GM12878 (cell line): Measurements from ENCODE around the gene FANCI. TPM values are rescaled to one million over a fixed set of nuclear protein-coding genes. Genes with fewer than 3 reads are reported as not detected.

ENCODE experiments used
- ATAC-seq: fragments of 200-7000 bp; cut with Tn5 transposase; 3 replicates; pipeline ENCODE4 v1.9.1; 2020; ENCODE audit warnings: mild to moderate bottlenecking, moderate library complexity
- BruUV-seq: library from RNA; stranded (reverse); fragments of 400-500 nt; replicated peaks from 2 replicates; lab custom pipeline; 2021; lab: Mats Ljungman, UMichigan
- CTCF ChIA-PET: fragments of 300-600 bp; sonication (Branson Sonifier 250); formaldehyde crosslinking; extraction: SDS; loops from one replicate; lab custom pipeline; 2021; ENCODE audit warnings: inconsistent platforms; lab: Yijun Ruan, JAX
- POLR2A ChIA-PET: fragments of 350-600 bp; formaldehyde crosslinking; extraction: SDS; loops from one replicate; lab custom pipeline; 2021; ENCODE audit warnings: inconsistent platforms; lab: Charles Lee
- RAD21 ChIA-PET: fragments of 300-600 bp; sonication (Branson Sonifier 250); formaldehyde crosslinking; loops from one replicate; lab custom pipeline; 2023; ENCODE audit warnings: antibody characterized with exemption; ENCODE audit not compliant: unreplicated experiment; lab: Charles Lee
- SMC1A ChIA-PET: fragments of 300-600 bp; sonication (Branson Sonifier 250); formaldehyde crosslinking; loops from one replicate; lab custom pipeline; 2023; ENCODE audit not compliant: unreplicated experiment, uncharacterized antibody; lab: Charles Lee
- DNase-seq: peaks from one replicate; pipeline ENCODE4 v3.0.0-alpha.2; 2011; ENCODE audit warnings: low read depth, low spot score
- FAIRE-seq: peaks from 3 replicates; lab custom pipeline; 2011; peaks lifted over from hg19 to GRCh38; lab: Jason Lieb, UNC
- H2AFZ ChIP-seq: 2 replicates; pipeline ENCODE4 v1.6.0; 2011; ENCODE audit warnings: low read depth, low read length, control low read depth; ENCODE audit not compliant: control insufficient read depth
- H3K27ac ChIP-seq: 2 replicates; pipeline ENCODE4 v1.5.1; 2011; ENCODE audit warnings: control low read depth; ENCODE audit not compliant: control insufficient read depth, insufficient read depth
- H3K27me3 ChIP-seq, 2 experiments: replicated peaks in 1 of 2; 2 replicates each; pipeline versions ENCODE4 v1.6.0 to v1.6.1; 2011; ENCODE audit warnings: low read length in 1 of 2; ENCODE audit not compliant: control insufficient read depth in 2 of 2, insufficient read depth in 2 of 2
- H3K36me3 ChIP-seq, 2 experiments: 2 replicates each; pipeline ENCODE4 v1.5.1; 2011; ENCODE audit warnings: low read length in 1 of 2; ENCODE audit not compliant: control insufficient read depth in 2 of 2, insufficient read depth in 2 of 2
- H3K4me1 ChIP-seq: 2 replicates; pipeline ENCODE4 v1.6.1; 2011; ENCODE audit warnings: mild to moderate bottlenecking, low read length, moderate library complexity, mixed read lengths; ENCODE audit not compliant: control insufficient read depth, insufficient read depth
- H3K4me2 ChIP-seq: 2 replicates; pipeline ENCODE4 v1.6.0; 2011; ENCODE audit warnings: control low read depth; ENCODE audit not compliant: control insufficient read depth, insufficient read depth
- H3K4me3 ChIP-seq: fragments of 200-600 bp; sonication (generic); 2 replicates; pipeline ENCODE4 v1.5.1; 2016
- H3K79me2 ChIP-seq: 2 replicates; pipeline ENCODE4 v1.6.0; 2011; ENCODE audit warnings: low read length; ENCODE audit not compliant: control insufficient read depth, insufficient read depth
- H3K9ac ChIP-seq: 2 replicates; pipeline ENCODE4 v1.8.0; 2011; ENCODE audit warnings: low read length, control low read depth, mixed read lengths; ENCODE audit not compliant: control insufficient read depth, insufficient read depth
- H3K9me3 ChIP-seq: replicated peaks from 3 replicates; pipeline ENCODE4 v1.5.1; 2011; ENCODE audit warnings: mild to moderate bottlenecking, low read length; ENCODE audit not compliant: control insufficient read depth, insufficient read depth
- H4K20me1 ChIP-seq: 2 replicates; pipeline ENCODE4 v1.6.0; 2011; ENCODE audit not compliant: control insufficient read depth, insufficient read depth
- ASH2L ChIP-seq: fragments of 300-600, 200-600 bp; sonication (generic); IDR thresholded peaks from 2 replicates; pipeline ENCODE4 v1.6.1; 2017; ENCODE audit warnings: low read depth, mild to moderate bottlenecking, borderline replicate concordance
- BACH1 ChIP-seq: fragments of 450-650 bp; IDR thresholded peaks from 2 replicates; pipeline ENCODE4 v1.6.1; 2017; ENCODE audit warnings: mild to moderate bottlenecking, borderline replicate concordance
- BHLHE40 ChIP-seq, 2 experiments: fragments of 450-650 bp in 1 of 2; IDR thresholded peaks; 2 replicates each; pipeline ENCODE4 v1.6.1; 2011 to 2017; ENCODE audit warnings: low read depth in 2 of 2, borderline replicate concordance in 1 of 2, improper control_type of control experiment in 1 of 2, low read length in 1 of 2, mild to moderate bottlenecking in 1 of 2
- HCFC1 ChIP-seq: fragments of 150-350 bp; IDR thresholded peaks from 2 replicates; pipeline ENCODE4 v1.6.1; 2014; ENCODE audit warnings: low read length
- JUND ChIP-seq: IDR thresholded peaks from 2 replicates; pipeline ENCODE4 v1.6.1; 2012; ENCODE audit warnings: low read depth, mild to moderate bottlenecking, low read length, improper control_type of control experiment, moderate library complexity
- MYC ChIP-seq: IDR thresholded peaks from 2 replicates; pipeline ENCODE4 v1.6.1; 2011; ENCODE audit warnings: mild to moderate bottlenecking, low read length, moderate library complexity, inconsistent platforms; ENCODE audit not compliant: insufficient read depth, insufficient replicate concordance, insufficient read length, severe bottlenecking
- SMAD5 ChIP-seq: IDR thresholded peaks from 2 replicates; pipeline ENCODE4 v1.6.1; 2016; ENCODE audit warnings: antibody characterized with exemption, low read depth
- SMARCA5 ChIP-seq: fragments of 450-650 bp; IDR thresholded peaks from 2 replicates; pipeline ENCODE4 v1.6.1; 2017; ENCODE audit warnings: mild to moderate bottlenecking
- ZBED1 ChIP-seq: IDR thresholded peaks from 2 replicates; pipeline ENCODE4 v1.6.1; 2016; ENCODE audit warnings: borderline replicate concordance
- ZBTB40 ChIP-seq: fragments of 450-650 bp; IDR thresholded peaks from 2 replicates; pipeline ENCODE4 v1.6.1; 2016; ENCODE audit warnings: mild to moderate bottlenecking, moderate library complexity, borderline replicate concordance
- ZNF384 ChIP-seq: IDR thresholded peaks from 2 replicates; pipeline ENCODE4 v1.6.1; 2012; ENCODE audit warnings: low read depth, mild to moderate bottlenecking, low read length, improper control_type of control experiment, borderline replicate concordance
- WGBS: methylation state at CpG from one replicate; pipeline ENCODE4 v1.1.6; 2016; ENCODE audit warnings: low lambda C conversion rate; ENCODE audit not compliant: insufficient replicate concordance, insufficient coverage; ENCODE audit errors: missing lambda C conversion rate; 5-methylcytosine and 5-hydroxymethylcytosine counted together
- in situ Hi-C: fragments of 300-500 bp; cut with MboI; formaldehyde crosslinking; loops from 9 replicates; pipeline ENCODE4 v1.14.3; 2018; ENCODE audit warnings: mixed read lengths
- intact Hi-C: fragments of 100-400 bp; cut with micrococcal nuclease; formaldehyde crosslinking; loops from one replicate; pipeline ENCODE4 v1.14.2; 2022; ENCODE audit not compliant: unreplicated experiment
- polyA plus RNA-seq, 11 experiments: library from polyadenylated mRNA; depleted of rRNA in 4 of 11; unstranded in 6 of 11; stranded (reverse) in 5 of 11; fragments of >200 nt; fragmentation: Nextera tagmentation in 4 of 11; fragmentation: Illumina TruSeq in 1 of 11; extraction: Ambion mirVana in 4 of 11; extraction: Trizol in 1 of 11; gene quantifications; 1 replicate in 1 of 11; 2 replicates in 10 of 11; pipeline versions ENCODE4 v1.2.1 to v1.2.3, GENCODE V29; 2011 to 2016; ENCODE audit warnings: inconsistent platforms in 2 of 11, missing spikeins in 2 of 11, low read depth in 1 of 11
- total RNA-seq, 4 experiments: library from RNA; depleted of rRNA in 3 of 4; stranded (reverse); fragments of >200 nt in 3 of 4; fragmentation: Illumina TruSeq in 1 of 4; extraction: Trizol in 1 of 4; gene quantifications; 2 replicates each; pipeline versions ENCODE4 v1.2.1 to v1.2.3, GENCODE V29; 2013 to 2021

Gene FANCI
- total and polyA plus RNA-seq, 10 of the 15 experiments (the other 5 are each of a cell fraction or from before 2014, with no cell fraction given): 38.1 to 129 (median 82.4) TPM

DNA sequence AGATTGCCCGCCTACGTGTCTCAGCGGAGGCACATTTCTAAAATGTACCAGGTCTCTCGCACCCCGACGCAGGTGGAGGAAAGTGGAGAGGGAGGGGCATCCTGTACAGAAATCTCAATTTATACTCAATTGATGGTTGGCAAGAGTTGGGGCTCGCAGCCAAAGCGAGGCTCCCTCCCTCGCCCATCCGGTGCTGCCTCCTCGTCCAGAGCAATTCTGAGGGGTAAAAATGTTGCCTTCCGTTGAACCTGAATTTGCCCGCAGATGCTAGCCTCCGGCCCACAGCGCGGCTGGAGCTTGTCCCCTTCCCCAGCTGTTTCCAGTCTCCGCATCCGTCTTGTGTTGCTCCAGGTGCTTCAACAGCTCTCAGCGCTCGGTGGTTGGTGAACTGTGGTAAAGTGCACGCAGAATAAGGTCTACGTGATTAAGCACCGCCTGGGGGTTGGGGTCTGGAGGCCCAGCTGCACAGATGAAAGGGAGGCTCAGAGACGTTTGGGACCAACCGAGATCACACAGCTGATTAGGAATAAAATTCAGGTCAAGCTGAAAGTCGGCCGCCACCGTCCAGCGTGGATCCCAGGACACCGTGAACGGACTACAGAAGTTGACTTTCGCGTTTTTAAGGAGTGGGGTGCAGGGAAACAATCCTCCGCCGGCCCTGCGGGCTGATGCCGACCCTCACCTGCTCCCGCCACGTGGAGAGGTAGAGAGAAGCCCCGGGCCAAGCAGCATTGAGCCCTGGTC, 91.7 kb downstream of the FANCI start:
- ATAC-seq (peak; percentile 39), DNase-seq (no peak), FAIRE-seq (no peak)
- Histone ChIP-seq H3K27ac (no peak overlapping the region), H3K9ac (peak overlapping the region; percentile 1; the same call in 1 of the 2 replicates), H4K20me1 (peaks cover 6% of the 10 kb centered on the region; the same call in 1 of the 2 replicates), H3K9me3 (no peaks in the 10 kb centered on the region), H3K79me2 (peaks cover 39% of the 10 kb centered on the region), H3K36me3 (peaks cover 0 to 16% of the 10 kb centered on the region in 2 experiments; a peak in 2 of 4 replicates), H3K4me2 (peak overlapping the region; percentile 35), H3K27me3 (no peaks in the 10 kb centered on the region), H3K4me1 (peaks cover 23% of the 10 kb centered on the region), H2AFZ (peak overlapping the region; percentile 25), H3K4me3 (peak overlapping the region; percentile 72)
- ChIA-PET CTCF (interaction anchor here (1.0 to 13.0 kb wide), 6 partner anchors 9 to 95 kb away, joined by 3 to 116 read pairs (median 4); no protein-coding TSS in a partner anchor), POLR2A (interaction anchor here (1.0 to 2.0 kb wide), 3 partner anchors 8 to 240 kb away, joined by 3 to 8 read pairs (median 4); partner anchors contain the start of genes FANCI and TICRR), SMC1A (interaction anchor here (0.6 to 1.5 kb wide), 2 partner anchors 10 to 131 kb away, joined by 3 read pairs; no protein-coding TSS in a partner anchor), RAD21 (interaction anchor here (1.3 kb wide), 1 partner anchor 23 kb away, joined by 4 read pairs; no protein-coding TSS in a partner anchor)
- intact Hi-C loops: no loop called here
- in situ Hi-C loops: no loop called here
- BruUV-seq: no TSS peak
- TF ChIP-seq HCFC1: no peak
- TF ChIP-seq ZBED1: peak; percentile 45; the same call in 1 of the 2 replicates
- no peak for TF ChIP-seq SMAD5
- TF ChIP-seq MYC: peak; percentile 16
- no peak for TF ChIP-seq ZBTB40
- peak; percentile 77 for TF ChIP-seq SMARCA5
- no peak for TF ChIP-seq BACH1
- no peak for TF ChIP-seq BHLHE40 (IDR thresholded peaks at IDR 0.05; ENCODE audit: borderline replicate concordance in 1 of 2, low read depth in 2 of 2, low read length in 1 of 2)
- peak; percentile 49; the same call in 1 of the 2 replicates for TF ChIP-seq ASH2L
- TF ChIP-seq JUND: no peak
- 0 out of 2 replicates have a peak, but pooled peaks have one; percentile 4 for TF ChIP-seq ZNF384
- WGBS: 18% methylated on average over 40 of the region's 40 CpGs
